Smooth muscle cell (in vitro differentiated cells): ENCODE data around the gene LAMA2. TPM values are rescaled to one million over a fixed set of nuclear protein-coding genes. Genes with fewer than 3 reads are reported as not detected.

Source experiments
- DNase-seq: peaks from one replicate; lab custom pipeline; 2025; ENCODE audit not compliant: unreplicated experiment; lab: John Stamatoyannopoulos, UW
- H2AFZ ChIP-seq: fragments of 200-600 bp; sonication (generic); 2 replicates; pipeline ENCODE4 v1.6.0; 2016; ENCODE audit warnings: antibody characterized with exemption, low read depth, mild to moderate bottlenecking
- H3F3A ChIP-seq: fragments of 200-600 bp; sonication (generic); 2 replicates; pipeline ENCODE4 v1.6.0; 2017; ENCODE audit warnings: antibody characterized with exemption, low read depth
- H3K27ac ChIP-seq: fragments of 200-600 bp; sonication (generic); 2 replicates; pipeline ENCODE4 v1.5.1; 2016; ENCODE audit warnings: low read depth, mild to moderate bottlenecking
- H3K27me3 ChIP-seq: fragments of 200-600 bp; sonication (generic); 2 replicates; pipeline ENCODE4 v1.6.1; 2016; ENCODE audit warnings: low read depth, mild to moderate bottlenecking
- H3K36me3 ChIP-seq: fragments of 200-600 bp; sonication (generic); 2 replicates; pipeline ENCODE4 v1.5.1; 2016; ENCODE audit warnings: low read depth
- H3K4me1 ChIP-seq: fragments of 200-600 bp; sonication (generic); 2 replicates; pipeline ENCODE4 v1.5.1; 2016; ENCODE audit warnings: low read depth
- H3K4me2 ChIP-seq: fragments of 200-600 bp; sonication (generic); 2 replicates; pipeline ENCODE4 v1.6.0; 2016; ENCODE audit warnings: mild to moderate bottlenecking
- H3K4me3 ChIP-seq: fragments of 200-600 bp; sonication (generic); 2 replicates; pipeline ENCODE4 v1.5.1; 2016; ENCODE audit warnings: mild to moderate bottlenecking
- H3K79me2 ChIP-seq: fragments of 200-600 bp; sonication (generic); 2 replicates; pipeline ENCODE4 v1.6.0; 2016; ENCODE audit warnings: low read depth, mild to moderate bottlenecking
- H3K9ac ChIP-seq: fragments of 200-600 bp; sonication (generic); 2 replicates; pipeline ENCODE4 v1.6.0; 2016; ENCODE audit warnings: low read depth
- H3K9me3 ChIP-seq: fragments of 200-600 bp; sonication (generic); replicated peaks from 2 replicates; pipeline ENCODE4 v1.5.1; 2016; ENCODE audit warnings: low read depth
- H4K20me1 ChIP-seq: fragments of 200-600 bp; sonication (generic); 2 replicates; pipeline ENCODE4 v1.6.0; 2016; ENCODE audit warnings: low read depth
- WGBS: methylation state at CpG from one replicate; pipeline ENCODE4 v1.1.7; 2016; ENCODE audit warnings: low lambda C conversion rate; 5-methylcytosine and 5-hydroxymethylcytosine counted together
- polyA plus RNA-seq: library from polyadenylated mRNA; unstranded; fragments of >200 nt; fragmentation: Nextera tagmentation; extraction: Ambion mirVana; gene quantifications from 2 replicates; pipeline ENCODE4 v1.2.1, GENCODE V29; 2016
- total RNA-seq: library from RNA; depleted of rRNA; stranded (reverse); fragments of >200 nt; gene quantifications from 2 replicates; pipeline ENCODE4 v1.2.3, GENCODE V29; 2014
- TF ChIP-seq, protein P1 (sequence below): fragments of 200-600 bp; sonication (generic); IDR thresholded peaks from 2 replicates; pipeline ENCODE4 v1.5.1; 2017; ENCODE audit warnings: borderline replicate concordance, mild to moderate bottlenecking, antibody characterized with exemption; ENCODE audit not compliant: insufficient read depth, poor library complexity, severe bottlenecking

LAMA2 gene
- total and polyA plus RNA-seq, 2 experiments from 2014 or later = 21.7 to 92.9 TPM

DNA sequence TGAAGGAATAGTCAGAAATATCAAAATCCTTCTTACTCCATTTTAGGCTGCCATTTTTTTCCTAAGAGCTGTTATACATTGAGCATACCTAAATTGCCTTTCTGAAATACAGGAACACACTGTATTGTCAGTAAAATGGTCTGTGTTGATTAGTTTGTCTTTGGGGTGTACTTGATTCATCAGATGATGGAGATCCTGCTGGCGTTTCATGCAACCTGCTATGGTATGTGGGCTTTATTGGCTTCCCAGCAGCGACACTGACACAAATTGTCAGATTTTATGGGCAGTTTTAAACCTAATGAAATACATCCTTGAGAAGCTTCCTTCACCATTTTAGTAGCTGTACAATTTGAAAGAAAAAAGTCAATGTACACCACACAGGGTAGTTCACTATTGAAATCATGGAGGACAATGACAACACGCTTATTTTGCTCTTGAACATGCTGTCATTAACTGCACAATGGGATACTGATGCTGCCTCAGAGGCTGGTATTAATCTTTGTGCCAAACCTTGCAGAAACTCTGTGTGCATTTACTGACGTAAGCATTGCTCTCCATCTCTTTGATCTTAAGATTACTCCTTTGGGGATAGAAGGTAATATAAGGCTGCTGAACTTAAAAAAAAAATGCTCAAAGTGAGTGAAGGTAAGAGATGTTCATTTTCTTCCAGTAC is 124.9 kb downstream of the LAMA2 start:
- Histone ChIP-seq H4K20me1 (peaks cover 5% of the 10 kb centered on the region), H3K4me2 (no peak overlapping the region), H3K79me2 (peaks cover 8% of the 10 kb centered on the region), H3K4me1 (no peaks in the 10 kb centered on the region), H3K9ac (no peak overlapping the region), H3F3A (no peaks in the 10 kb centered on the region), H3K36me3 (no peaks in the 10 kb centered on the region), H3K9me3 (no peaks in the 10 kb centered on the region), H2AFZ (no peak overlapping the region), H3K27ac (no peak overlapping the region), H3K27me3 (no peaks in the 10 kb centered on the region), H3K4me3 (no peak overlapping the region)
- TF ChIP-seq, protein P1, sequence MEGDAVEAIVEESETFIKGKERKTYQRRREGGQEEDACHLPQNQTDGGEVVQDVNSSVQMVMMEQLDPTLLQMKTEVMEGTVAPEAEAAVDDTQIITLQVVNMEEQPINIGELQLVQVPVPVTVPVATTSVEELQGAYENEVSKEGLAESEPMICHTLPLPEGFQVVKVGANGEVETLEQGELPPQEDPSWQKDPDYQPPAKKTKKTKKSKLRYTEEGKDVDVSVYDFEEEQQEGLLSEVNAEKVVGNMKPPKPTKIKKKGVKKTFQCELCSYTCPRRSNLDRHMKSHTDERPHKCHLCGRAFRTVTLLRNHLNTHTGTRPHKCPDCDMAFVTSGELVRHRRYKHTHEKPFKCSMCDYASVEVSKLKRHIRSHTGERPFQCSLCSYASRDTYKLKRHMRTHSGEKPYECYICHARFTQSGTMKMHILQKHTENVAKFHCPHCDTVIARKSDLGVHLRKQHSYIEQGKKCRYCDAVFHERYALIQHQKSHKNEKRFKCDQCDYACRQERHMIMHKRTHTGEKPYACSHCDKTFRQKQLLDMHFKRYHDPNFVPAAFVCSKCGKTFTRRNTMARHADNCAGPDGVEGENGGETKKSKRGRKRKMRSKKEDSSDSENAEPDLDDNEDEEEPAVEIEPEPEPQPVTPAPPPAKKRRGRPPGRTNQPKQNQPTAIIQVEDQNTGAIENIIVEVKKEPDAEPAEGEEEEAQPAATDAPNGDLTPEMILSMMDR = no peak
- no peak for DNase-seq
- 90% methylated on average over 4 of the region's 4 CpGs for WGBS

DNA sequence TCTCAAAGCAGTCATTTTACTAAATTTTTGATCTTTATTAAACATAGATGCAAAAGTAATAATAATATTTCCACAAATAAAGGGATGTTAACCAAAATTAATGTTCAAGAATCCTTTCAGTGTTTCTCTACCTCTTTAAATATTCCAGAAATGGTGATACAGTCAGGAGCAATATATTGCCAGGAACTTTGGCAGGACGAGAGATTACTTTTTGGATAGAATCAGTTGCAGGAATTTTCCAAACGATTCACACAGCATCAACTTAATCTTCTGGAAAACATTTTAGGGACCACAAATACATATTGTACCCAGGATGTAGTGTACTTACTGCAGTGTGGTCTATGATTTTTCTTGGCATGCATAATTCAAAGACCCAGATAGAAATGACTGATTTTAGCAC is 125.7 kb downstream of the LAMA2 start:
- WGBS = 93% methylated on average over 2 of the region's 2 CpGs
- no peaks in the 10 kb centered on the region for H3K36me3 ChIP-seq
- no peak for DNase-seq
- no peaks in the 10 kb centered on the region for H3K4me1 ChIP-seq
- TF ChIP-seq, protein P1 = no peak
- H3K27me3 ChIP-seq = no peaks in the 10 kb centered on the region
- no peak overlapping the region for H3K4me3 ChIP-seq
- no peaks in the 10 kb centered on the region for H3K9me3 ChIP-seq
- H3K9ac ChIP-seq = no peak overlapping the region
- H3K4me2 ChIP-seq = no peak overlapping the region
- H3K27ac ChIP-seq = no peak overlapping the region
- no peak overlapping the region for H2AFZ ChIP-seq
- H4K20me1 ChIP-seq = peaks cover 5% of the 10 kb centered on the region
- H3F3A ChIP-seq = no peaks in the 10 kb centered on the region
- peaks cover 8% of the 10 kb centered on the region for H3K79me2 ChIP-seq

DNA sequence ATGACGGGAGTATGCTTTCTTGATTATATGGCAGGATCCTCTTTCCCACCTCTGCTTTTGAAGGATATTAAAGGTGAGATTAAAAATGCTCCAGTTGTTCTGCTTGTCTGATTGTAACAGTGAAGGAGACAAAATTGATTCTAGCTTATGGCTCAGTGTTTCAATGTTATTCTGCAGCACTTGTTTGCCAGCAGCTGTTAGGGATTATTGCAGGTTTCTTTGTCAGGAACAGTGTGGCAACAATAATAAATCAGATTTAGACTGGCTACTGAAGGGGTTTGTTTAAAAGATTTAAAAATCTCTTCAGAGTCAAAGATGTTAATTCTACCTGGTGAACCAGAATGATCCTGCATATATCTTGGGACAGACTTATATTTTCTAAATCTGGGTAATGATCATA is 126.9 kb downstream of the LAMA2 start:
- Histone ChIP-seq H3K36me3 (no peaks in the 10 kb centered on the region), H4K20me1 (peaks cover 5% of the 10 kb centered on the region)
- 78% methylated on average over 1 of the region's 1 CpG for WGBS

More for the DNA sequence above, 126.9 kb downstream of the LAMA2 start:
- Histone ChIP-seq H3K4me3 (no peak overlapping the region), H2AFZ (no peak overlapping the region), H3K27ac (no peak overlapping the region), H3K79me2 (peaks cover 6% of the 10 kb centered on the region), H3K4me1 (no peaks in the 10 kb centered on the region), H3K9ac (no peak overlapping the region), H3K4me2 (no peak overlapping the region), H3K27me3 (no peaks in the 10 kb centered on the region), H3K9me3 (no peaks in the 10 kb centered on the region), H3F3A (no peaks in the 10 kb centered on the region)
- no peak for DNase-seq
- TF ChIP-seq, protein P1 = no peak
